Panc1 (cell line): ENCODE results near the gene SYT9. TPM values are rescaled to one million over a fixed set of nuclear protein-coding genes. Genes with fewer than 3 reads are reported as not detected.

Experiments
- ATAC-seq: fragments of 200-7000 bp; cut with Tn5 transposase; 2 replicates; pipeline ENCODE4 v1.9.1; 2020; ENCODE audit warnings: mild to moderate bottlenecking, moderate library complexity
- BruUV-seq: library from RNA; stranded (reverse); fragments of 400-500 nt; replicated peaks from 2 replicates; lab custom pipeline; 2021; lab: Mats Ljungman, UMichigan
- CTCF ChIA-PET: fragments of 300-600 bp; sonication (Branson Sonifier 250); formaldehyde crosslinking; loops from one replicate; lab custom pipeline; 2022; ENCODE audit warnings: antibody characterized with exemption; lab: Charles Lee
- POLR2A ChIA-PET: fragments of 300-600 bp; sonication (Branson Sonifier 250); formaldehyde crosslinking; loops from one replicate; lab custom pipeline; 2022; ENCODE audit warnings: antibody characterized with exemption; lab: Charles Lee
- DNase-seq: peaks from one replicate; pipeline ENCODE4 v3.0.0-alpha.2; 2010; ENCODE audit warnings: low read depth, low spot score
- H3K27ac ChIP-seq: 2 replicates; pipeline ENCODE4 v1.5.1; 2011; ENCODE audit warnings: mild to moderate bottlenecking, low read length, inconsistent platforms
- H3K27me3 ChIP-seq: fragments of 200-500 bp; sonication (Bioruptor generic); 2 replicates; pipeline ENCODE4 v1.6.0; 2014; ENCODE audit warnings: low read length, inconsistent platforms; ENCODE audit not compliant: control insufficient read depth, insufficient read depth
- H3K36me3 ChIP-seq: fragments of 200-500 bp; sonication (Bioruptor generic); 2 replicates; pipeline ENCODE4 v1.5.1; 2014; ENCODE audit warnings: inconsistent platforms, mild to moderate bottlenecking, low read length, moderate library complexity; ENCODE audit not compliant: control insufficient read depth, insufficient read depth
- H3K4me1 ChIP-seq: 2 replicates; pipeline ENCODE4 v1.5.1; 2011; ENCODE audit warnings: inconsistent platforms, mild to moderate bottlenecking, low read length, moderate library complexity; ENCODE audit not compliant: control insufficient read depth, insufficient read depth
- H3K4me3 ChIP-seq, 2 experiments: 2 replicates each; pipeline ENCODE4 v1.5.1; 2011 to 2012; ENCODE audit warnings: low read depth in 2 of 2, low read length in 2 of 2, mild to moderate bottlenecking in 2 of 2, inconsistent platforms in 1 of 2, moderate library complexity in 1 of 2
- H3K9me3 ChIP-seq: fragments of 200-500 bp; sonication (Bioruptor generic); 2 replicates; pipeline ENCODE4 v1.5.1; 2014; ENCODE audit warnings: low read depth, mild to moderate bottlenecking, inconsistent platforms, low read length, moderate library complexity; ENCODE audit not compliant: control insufficient read depth, insufficient read depth
- CTCF ChIP-seq: fragments of 450-650 bp; IDR thresholded peaks from 2 replicates; pipeline ENCODE4 v1.5.1; 2017; ENCODE audit warnings: mild to moderate bottlenecking
- POLR2AphosphoS5 ChIP-seq: IDR thresholded peaks from 2 replicates; pipeline ENCODE4 v1.6.1; 2012; ENCODE audit warnings: mild to moderate bottlenecking, low read depth, low read length, moderate library complexity
- REST ChIP-seq, 2 experiments: IDR thresholded peaks; 2 replicates each; pipeline ENCODE4 v1.6.1; 2011 to 2012; ENCODE audit warnings: low read depth in 2 of 2, control low read depth in 1 of 2, low read length in 1 of 2, mild to moderate bottlenecking in 1 of 2, moderate library complexity in 1 of 2; ENCODE audit not compliant: insufficient read depth in 1 of 2
- SIN3A ChIP-seq: IDR thresholded peaks from 2 replicates; pipeline ENCODE4 v1.6.1; 2012; ENCODE audit warnings: low read depth, mild to moderate bottlenecking, low read length, moderate library complexity, borderline replicate concordance; ENCODE audit not compliant: insufficient read depth
- TCF7L2 ChIP-seq: IDR thresholded peaks from 2 replicates; pipeline ENCODE4 v1.6.1; 2011; ENCODE audit warnings: mild to moderate bottlenecking, low read depth, low read length, inconsistent platforms
- in situ Hi-C: cut with HindIII; loops from 2 replicates; pipeline ENCODE4 v1.10.0; 2016; ENCODE audit warnings: low sequenced_read_pairs, low pct_unique_long_range_greater_than_20kb
- intact Hi-C: fragments of 100-400 bp; cut with micrococcal nuclease; formaldehyde crosslinking; loops from one replicate; pipeline ENCODE4 v1.10.0; 2022; ENCODE audit not compliant: unreplicated experiment
- total RNA-seq: library from RNA; stranded (reverse); gene quantifications from one replicate; pipeline ENCODE4 v1.2.1, GENCODE V29; 2021; ENCODE audit not compliant: unreplicated experiment

Gene SYT9
- total RNA-seq, 1 experiment from 2014 or later, result 3.7 TPM

- TF ChIP-seq POLR2AphosphoS5, result no peak
- in situ Hi-C loops, result no loop called here
- H3K36me3 ChIP-seq, result no peaks in the 10 kb centered on the region
- ATAC-seq, result no peak
- peaks cover 10% of the 10 kb centered on the region for H3K27me3 ChIP-seq
- intact Hi-C loops, result no loop called here
- no TSS peak for BruUV-seq
- H3K27ac ChIP-seq, result no peak overlapping the region
- H3K9me3 ChIP-seq, result no peaks in the 10 kb centered on the region
- DNase-seq, result no peak
- H3K4me3 ChIP-seq, result no peak overlapping the region
- H3K4me1 ChIP-seq, result no peaks in the 10 kb centered on the region
- CTCF ChIA-PET, result no interaction called here
- POLR2A ChIA-PET, result no interaction called here
These were observed 6.0 kb downstream of the SYT9 start for GRCh38 chr11:7257724-7258123.

- no TSS peak for BruUV-seq
- Histone ChIP-seq H3K27me3 (no peaks in the 10 kb centered on the region), H3K36me3 (no peaks in the 10 kb centered on the region), H3K9me3 (no peaks in the 10 kb centered on the region), H3K4me1 (no peaks in the 10 kb centered on the region), H3K4me3 (no peak overlapping the region), H3K27ac (no peak overlapping the region)
- intact Hi-C loops, result no loop called here
- ATAC-seq (no peak), DNase-seq (no peak)
- in situ Hi-C loops, result no loop called here
- TF ChIP-seq TCF7L2, result no peak
- no peak for TF ChIP-seq CTCF
- no peak for TF ChIP-seq REST (IDR thresholded peaks at IDR 0.05; ENCODE audit: insufficient read depth in 1 of 2, low read depth in 2 of 2, low read length in 1 of 2)
- no peak for TF ChIP-seq SIN3A
- no peak for TF ChIP-seq POLR2AphosphoS5
- ChIA-PET CTCF (no interaction called here), POLR2A (no interaction called here)
These were observed 9.9 kb downstream of the SYT9 start for GRCh38 chr11:7261578-7261977.

GRCh38 chr11:7262672-7263071 is 11.0 kb downstream of the SYT9 start:
- CTCF ChIA-PET, result no interaction called here
- no peaks in the 10 kb centered on the region for H3K36me3 ChIP-seq
- no TSS peak for BruUV-seq
- no peaks in the 10 kb centered on the region for H3K9me3 ChIP-seq
- no peak overlapping the region for H3K4me3 ChIP-seq
- no peak overlapping the region for H3K27ac ChIP-seq
- H3K4me1 ChIP-seq, result no peaks in the 10 kb centered on the region
- in situ Hi-C loops (no loop called here), intact Hi-C loops (no loop called here)
- TF ChIP-seq TCF7L2 (no peak), CTCF (no peak), SIN3A (no peak), REST (IDR thresholded peaks at IDR 0.05; ENCODE audit: insufficient read depth in 1 of 2, low read depth in 2 of 2, low read length in 1 of 2) (no peak), POLR2AphosphoS5 (no peak)
- no peaks in the 10 kb centered on the region for H3K27me3 ChIP-seq
- ATAC-seq (no peak), DNase-seq (no peak)
- POLR2A ChIA-PET, result no interaction called here
